Measurements from ENCODE around the gene TP53RK.

Gene TP53RK

GRCh38 chr20:46706242-46706641 lies 17.0 kb upstream of the TP53RK start:
- DNase-seq = no peak
- no peak for ATAC-seq

- DNase-seq = no peak
- ATAC-seq = no peak
Observed at GRCh38 chr20:46705378-46705729, 16.1 kb upstream of the TP53RK start.

- DNase-seq (no peak), ATAC-seq (no peak)
Observed at GRCh38 chr20:46704714-46705377, 15.6 kb upstream of the TP53RK start.

GRCh38 chr20:46703435-46703834 lies 14.2 kb upstream of the TP53RK start:
- no peak for DNase-seq
- ATAC-seq = no peak

- ATAC-seq (no peak), DNase-seq (no peak)
Observed at GRCh38 chr20:46702447-46703203, 13.4 kb upstream of the TP53RK start.

- no peak for ATAC-seq
- no peak for DNase-seq
Observed at GRCh38 chr20:46701986-46702385, 12.7 kb upstream of the TP53RK start.

GRCh38 chr20:46701556-46701955 lies 12.3 kb upstream of the TP53RK start:
- no peak for DNase-seq
- ATAC-seq = no peak

GRCh38 chr20:46701057-46701456 lies 11.8 kb upstream of the TP53RK start:
- ATAC-seq (no peak), DNase-seq (no peak)

GRCh38 chr20:46700481-46700880 lies 11.2 kb upstream of the TP53RK start:
- no peak for ATAC-seq
- no peak for DNase-seq

GRCh38 chr20:46699651-46700359 lies 10.6 kb upstream of the TP53RK start:
- no peak for ATAC-seq
- DNase-seq = no peak

GRCh38 chr20:46698788-46699187 lies 9.5 kb upstream of the TP53RK start:
- no peak for ATAC-seq
- no peak for DNase-seq

- ATAC-seq (no peak), DNase-seq (no peak)
Observed at GRCh38 chr20:46696791-46697279, 7.6 kb upstream of the TP53RK start.

GRCh38 chr20:46695892-46696291 lies 6.6 kb upstream of the TP53RK start:
- ATAC-seq = peak; percentile 38
- no peak for DNase-seq

- no peak for DNase-seq
- ATAC-seq = no peak
Observed at GRCh38 chr20:46694484-46694883, 5.2 kb upstream of the TP53RK start.

GRCh38 chr20:46691196-46691595 lies 2.0 kb upstream of the TP53RK start:
- ATAC-seq (no peak), DNase-seq (no peak)

- ATAC-seq (no peak), DNase-seq (no peak)
Observed at GRCh38 chr20:46690219-46691106, 1.2 kb upstream of the TP53RK start.

GRCh38 chr20:46689754-46690085 lies 476 bp upstream of the TP53RK start:
- DNase-seq = no peak
- no peak for ATAC-seq

GRCh38 chr20:46688151-46689081 lies 828 bp downstream of the TP53RK start:
- ATAC-seq (no peak), DNase-seq (no peak)

- no peak for DNase-seq
- ATAC-seq = no peak
Observed at GRCh38 chr20:46683939-46684750, 5.1 kb downstream of the TP53RK start.

- no peak for ATAC-seq
- DNase-seq = no peak
Observed at GRCh38 chr20:46683668-46683938, 5.6 kb downstream of the TP53RK start.
